HEK293 (cell line): Measurements from ENCODE around the gene TRIM3.

Source experiments
- ZNF175 ChIP-seq: fragments of 450-650 bp; formaldehyde crosslinking; IDR thresholded peaks from 2 replicates; pipeline ENCODE4 v1.5.1; 2016; ENCODE audit warnings: missing biosample characterization, missing genetic modification characterization
- ZNF223 ChIP-seq: fragments of 450-650 bp; formaldehyde crosslinking; IDR thresholded peaks from 2 replicates; pipeline ENCODE4 v1.5.1; 2016; ENCODE audit warnings: missing biosample characterization, missing genetic modification characterization
- TF ChIP-seq, protein P1 (sequence below): fragments of 450-650 bp; formaldehyde crosslinking; IDR thresholded peaks from 2 replicates; pipeline ENCODE4 v1.5.1; 2016; ENCODE audit warnings: missing biosample characterization, missing genetic modification characterization

GRCh38 chr11:6402561-6402981, 71.2 kb downstream of the TRIM3 start:
- TF ChIP-seq ZNF223 (tag by site-specific recombination), result no peak
- TF ChIP-seq ZNF175 (tag by site-specific recombination), result no peak
- TF ChIP-seq, protein P1, sequence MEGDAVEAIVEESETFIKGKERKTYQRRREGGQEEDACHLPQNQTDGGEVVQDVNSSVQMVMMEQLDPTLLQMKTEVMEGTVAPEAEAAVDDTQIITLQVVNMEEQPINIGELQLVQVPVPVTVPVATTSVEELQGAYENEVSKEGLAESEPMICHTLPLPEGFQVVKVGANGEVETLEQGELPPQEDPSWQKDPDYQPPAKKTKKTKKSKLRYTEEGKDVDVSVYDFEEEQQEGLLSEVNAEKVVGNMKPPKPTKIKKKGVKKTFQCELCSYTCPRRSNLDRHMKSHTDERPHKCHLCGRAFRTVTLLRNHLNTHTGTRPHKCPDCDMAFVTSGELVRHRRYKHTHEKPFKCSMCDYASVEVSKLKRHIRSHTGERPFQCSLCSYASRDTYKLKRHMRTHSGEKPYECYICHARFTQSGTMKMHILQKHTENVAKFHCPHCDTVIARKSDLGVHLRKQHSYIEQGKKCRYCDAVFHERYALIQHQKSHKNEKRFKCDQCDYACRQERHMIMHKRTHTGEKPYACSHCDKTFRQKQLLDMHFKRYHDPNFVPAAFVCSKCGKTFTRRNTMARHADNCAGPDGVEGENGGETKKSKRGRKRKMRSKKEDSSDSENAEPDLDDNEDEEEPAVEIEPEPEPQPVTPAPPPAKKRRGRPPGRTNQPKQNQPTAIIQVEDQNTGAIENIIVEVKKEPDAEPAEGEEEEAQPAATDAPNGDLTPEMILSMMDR (tag by site-specific recombination), result no peak
